Fibroblast of villous mesenchyme (primary cell): ENCODE data around the gene DNAI1. TPM values are rescaled to one million over a fixed set of nuclear protein-coding genes. Genes with fewer than 3 reads are reported as not detected.

Experiments used
- DNase-seq: peaks from one replicate; pipeline ENCODE4 v3.0.0-alpha.2; 2010; ENCODE audit warnings: low read depth
- H3K4me3 ChIP-seq: 2 replicates; pipeline ENCODE4 v1.5.1; 2011; ENCODE audit warnings: low read depth, mild to moderate bottlenecking, low read length
- CTCF ChIP-seq: IDR thresholded peaks from 2 replicates; pipeline ENCODE4 v1.5.1; 2012; ENCODE audit warnings: low read depth, mild to moderate bottlenecking, low read length; ENCODE audit not compliant: insufficient read depth
- total RNA-seq: library from RNA; depleted of rRNA; stranded (reverse); fragments of >200 nt; gene quantifications from 2 replicates; pipeline ENCODE4 v1.2.3, GENCODE V29; 2012

Gene DNAI1
- total RNA-seq, 1 donor = under 0.01 TPM

- no peak for DNase-seq
- no peak for TF ChIP-seq CTCF
- H3K4me3 ChIP-seq = no peak overlapping the region
Observed at GRCh38 chr9:34485822-34486221, 27.2 kb downstream of the DNAI1 start.

GRCh38 chr9:34486572-34486971 is 28.0 kb downstream of the DNAI1 start:
- no peak for DNase-seq
- no peak overlapping the region for H3K4me3 ChIP-seq
- no peak for TF ChIP-seq CTCF

GRCh38 chr9:34490360-34490759 is 31.8 kb downstream of the DNAI1 start:
- TF ChIP-seq CTCF = no peak
- no peak overlapping the region for H3K4me3 ChIP-seq
- DNase-seq = no peak

- no peak for DNase-seq
- no peak for TF ChIP-seq CTCF
Observed at GRCh38 chr9:34490760-34491159, 32.2 kb downstream of the DNAI1 start.

DNA sequence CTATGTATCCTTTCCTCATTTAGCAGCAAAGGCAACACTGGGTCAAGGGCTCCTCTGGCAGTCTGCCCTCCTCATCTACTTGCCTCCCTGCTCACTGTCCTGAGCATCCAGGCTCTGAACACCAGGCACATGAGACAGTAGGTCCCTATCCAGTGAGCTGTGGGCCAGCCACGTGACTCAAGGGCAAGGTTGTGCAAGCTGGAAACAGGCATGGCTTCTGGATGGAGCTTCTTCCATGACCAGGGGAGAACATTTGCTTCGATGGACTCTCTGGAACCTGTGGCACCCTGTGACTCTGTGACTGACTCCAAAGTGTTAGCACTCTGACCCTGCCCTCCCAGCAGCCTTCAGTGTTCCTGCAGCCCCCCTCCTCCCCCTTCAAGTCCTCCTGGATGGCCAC is 33.0 kb downstream of the DNAI1 start:
- no peak overlapping the region for H3K4me3 ChIP-seq
- TF ChIP-seq CTCF = no peak
- DNase-seq = no peak

More at GRCh38 chr9:34490760-34491159, 32.2 kb downstream of the DNAI1 start:
- H3K4me3 ChIP-seq = no peak overlapping the region

DNA sequence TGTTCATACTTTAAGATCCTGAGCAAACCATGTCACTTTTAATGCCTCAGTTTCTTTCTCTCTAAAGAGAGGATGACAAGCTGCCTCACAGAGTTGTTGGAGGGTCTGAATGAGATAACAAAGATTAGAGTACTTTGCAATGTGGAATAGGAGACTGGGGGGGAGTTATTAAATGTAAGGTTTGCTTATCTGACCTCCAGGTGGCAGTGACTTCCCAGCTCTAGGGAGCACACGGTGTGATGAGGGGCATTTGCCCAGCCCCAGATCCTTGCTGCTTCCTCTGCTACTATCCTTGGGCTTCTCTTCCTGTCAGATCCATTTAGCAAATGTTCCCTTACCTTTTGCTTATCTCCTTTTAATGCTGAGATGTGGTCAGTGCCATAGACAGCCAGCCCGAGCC is 33.4 kb downstream of the DNAI1 start:
- no peak for DNase-seq
- TF ChIP-seq CTCF = no peak
- H3K4me3 ChIP-seq = no peak overlapping the region

- TF ChIP-seq CTCF = no peak
- peak; percentile 57 for DNase-seq
- H3K4me3 ChIP-seq = no peak overlapping the region
Observed at GRCh38 chr9:34493972-34494535, 35.4 kb downstream of the DNAI1 start.
